Left cardiac atrium (tissue), 4 donors: Measurements from ENCODE around the gene SMG6. TPM values are rescaled to one million over a fixed set of nuclear protein-coding genes. Genes with fewer than 3 reads are reported as not detected.

ENCODE experiments used
- ATAC-seq, 2 donors: fragments of 200-7000 bp; cut with Tn5 transposase; one replicate each; pipeline ENCODE4 v1.9.1; 2020; ENCODE audit warnings: mild to moderate bottlenecking in 2 of 2, moderate library complexity in 2 of 2
- DNase-seq: peaks from one replicate; pipeline ENCODE4 v3.0.0-alpha.2; 2020
- intact Hi-C, 2 donors: fragments of 100-400 bp; cut with DNase I; formaldehyde crosslinking; loops; one replicate each; pipeline versions ENCODE4 v1.14.1 to v1.15.1; 2022 to 2023
- total RNA-seq, 2 donors: library from RNA; stranded (reverse); fragmentation: NEBNext Ultra II Directional; extraction: Animal tissue kit (Norgen Biotek cat#: 25700); gene quantifications; one replicate each; pipeline ENCODE4 v1.2.1, GENCODE V29; 2021
- donor health status: DM: no; HTN: yes; CAD: no.
- donor health status: DM: no; HTN: yes; CAD: no; lungs with severe emphysema.
- donor health status: DM: yes; HTN: yes; CAD: no.
- donor health status: Dilated cardiomyopathy.

Gene SMG6
- total RNA-seq, 2 donors from 2014 or later, result 22.3 to 23.0 TPM

- DNase-seq, result no peak
- intact Hi-C loops, result loop anchor here in 1 of 2 donors (5.0 kb wide), 1 partner anchor 66 kb away; no protein-coding TSS in a partner anchor
- ATAC-seq, result peak; percentile 31 to 33
These were observed 197.2 kb downstream of the SMG6 start for GRCh38 chr17:2106308-2106955.

GRCh38 chr17:2105663-2106062 lies 197.9 kb downstream of the SMG6 start:
- DNase-seq (no peak), ATAC-seq (no peak)
- intact Hi-C loops, result loop anchor here in 1 of 2 donors (5.0 kb wide), 1 partner anchor 67 kb away; no protein-coding TSS in a partner anchor

- DNase-seq (no peak), ATAC-seq (peak in 1 of 2 donors; percentile 7)
- intact Hi-C loops, result no loop called here
These were observed 200.4 kb downstream of the SMG6 start for GRCh38 chr17:2102931-2103809.

GRCh38 chr17:2101448-2102257 lies 201.9 kb downstream of the SMG6 start:
- intact Hi-C loops, result no loop called here
- ATAC-seq, result peak in 1 of 2 donors; percentile 34
- peak; percentile 55 for DNase-seq

- ATAC-seq (no peak), DNase-seq (no peak)
- intact Hi-C loops, result loop anchor here (2.0 to 10.0 kb wide), 2 partner anchors 149 kb away; no protein-coding TSS in a partner anchor
These were observed 208.1 kb downstream of the SMG6 start for GRCh38 chr17:2095536-2095910.

- DNase-seq (peak; percentile 71), ATAC-seq (peak; percentile 83 to 88)
- intact Hi-C loops, result loop anchor here (2.0 to 10.0 kb wide), 3 partner anchors 38 to 150 kb away; partner anchors contain the start of gene HIC1 (in 1 of the 2)
These were observed 208.6 kb downstream of the SMG6 start for GRCh38 chr17:2094891-2095535.

GRCh38 chr17:2093349-2093748 lies 210.2 kb downstream of the SMG6 start:
- intact Hi-C loops, result loop anchor here (5.0 to 10.0 kb wide), 2 partner anchors 36 to 151 kb away; partner anchors contain the start of gene HIC1 (in 1 of the 2)
- ATAC-seq, result no peak
- no peak for DNase-seq

GRCh38 chr17:2092253-2092652 lies 211.3 kb downstream of the SMG6 start:
- DNase-seq, result no peak
- ATAC-seq, result no peak
- intact Hi-C loops, result loop anchor here (5.0 to 10.0 kb wide), 2 partner anchors 35 to 153 kb away; partner anchors contain the start of gene HIC1 (in 1 of the 2)

- ATAC-seq, result peak; percentile 55 to 71
- intact Hi-C loops, result loop anchor here (5.0 to 10.0 kb wide), 2 partner anchors 34 to 154 kb away; partner anchors contain the start of gene HIC1 (in 1 of the 2)
- peak; percentile 70 for DNase-seq
These were observed 212.6 kb downstream of the SMG6 start for GRCh38 chr17:2090804-2091534.

GRCh38 chr17:2090210-2090641 lies 213.4 kb downstream of the SMG6 start:
- intact Hi-C loops, result loop anchor here (5.0 to 10.0 kb wide), 2 partner anchors 33 to 155 kb away; partner anchors contain the start of gene HIC1 (in 1 of the 2)
- no peak for ATAC-seq
- no peak for DNase-seq

- intact Hi-C loops, result no loop called here
- ATAC-seq (peak in 1 of 2 donors; percentile 3), DNase-seq (no peak)
These were observed 214.6 kb downstream of the SMG6 start for GRCh38 chr17:2089021-2089422.

- DNase-seq, result peak; percentile 62
- ATAC-seq, result peak in 1 of 2 donors; percentile 7
- intact Hi-C loops, result no loop called here
These were observed 215.9 kb downstream of the SMG6 start for GRCh38 chr17:2087597-2088211.

GRCh38 chr17:2086306-2086705 lies 217.3 kb downstream of the SMG6 start:
- intact Hi-C loops, result no loop called here
- ATAC-seq, result no peak

GRCh38 chr17:2085648-2085949 lies 218.0 kb downstream of the SMG6 start:
- intact Hi-C loops, result no loop called here
- peak; percentile 74 for DNase-seq
- peak; percentile 16 to 25 for ATAC-seq

More at GRCh38 chr17:2086306-2086705, 217.3 kb downstream of the SMG6 start:
- DNase-seq, result no peak

GRCh38 chr17:2084766-2085647 lies 218.6 kb downstream of the SMG6 start:
- DNase-seq (peak; percentile 63), ATAC-seq (peak; percentile 45 to 55)
- intact Hi-C loops, result no loop called here

- ATAC-seq (peak; percentile 31 to 71), DNase-seq (peak; percentile 76)
- intact Hi-C loops, result no loop called here
These were observed 219.4 kb downstream of the SMG6 start for GRCh38 chr17:2084036-2084765.
